HepG2 (cell line): Measurements from ENCODE around the gene SEC24A. TPM values are rescaled to one million over a fixed set of nuclear protein-coding genes. Genes with fewer than 3 reads are reported as not detected.

Experiments used
- ATAC-seq: fragments of 200-7000 bp; cut with Tn5 transposase; 3 replicates; pipeline ENCODE4 v1.9.1; 2020; ENCODE audit warnings: mild to moderate bottlenecking, moderate library complexity
- BruUV-seq: library from RNA; stranded (reverse); fragments of 400-500 nt; replicated peaks from 2 replicates; lab custom pipeline; 2021; lab: Mats Ljungman, UMichigan
- CTCF ChIA-PET: fragments of 300-600 bp; formaldehyde crosslinking; extraction: SDS; loops from one replicate; lab custom pipeline; 2021; ENCODE audit warnings: low total read pairs, inconsistent platforms, low intra/inter-chr PET ratio; lab: Yijun Ruan, JAX
- POLR2A ChIA-PET: fragments of 350-600 bp; sonication (Branson Sonifier 250); formaldehyde crosslinking; loops from one replicate; lab custom pipeline; 2020; ENCODE audit warnings: antibody characterized with exemption, inconsistent platforms; lab: Yijun Ruan, JAX
- DNase-seq: peaks from one replicate; pipeline ENCODE4 v3.0.0-alpha.2; 2015; ENCODE audit warnings: low spot score
- FAIRE-seq: peaks from 3 replicates; lab custom pipeline; 2011; peaks lifted over from hg19 to GRCh38; lab: Jason Lieb, UNC
- H2AFZ ChIP-seq: one replicate; pipeline ENCODE4 v1.6.1; 2011; ENCODE audit warnings: low read length, inconsistent platforms
- H3K27ac ChIP-seq: fragments of 300-600 bp; 3 replicates; pipeline ENCODE4 v1.8.0; 2011; ENCODE audit warnings: mixed run types, mild to moderate bottlenecking, mixed read lengths, low read length, inconsistent platforms; ENCODE audit not compliant: insufficient read depth; ENCODE audit errors: extremely low read length
- H3K27me3 ChIP-seq, 2 experiments: fragments of 200-600 bp in 1 of 2; 2 replicates in 1 of 2; 3 replicates in 1 of 2; pipeline versions ENCODE4 v1.6.0 to v1.8.0; 2011; ENCODE audit warnings: low read length in 2 of 2, mild to moderate bottlenecking in 2 of 2, moderate library complexity in 2 of 2, inconsistent platforms in 1 of 2; ENCODE audit not compliant: insufficient read depth in 2 of 2, control insufficient read depth in 1 of 2
- H3K36me3 ChIP-seq, 2 experiments: fragments of 200-600 bp in 1 of 2; replicated peaks in 1 of 2; 2 replicates in 1 of 2; 3 replicates in 1 of 2; pipeline versions ENCODE4 v1.5.1 to v1.8.0; 2011; ENCODE audit warnings: low read length in 2 of 2, inconsistent platforms in 1 of 2; ENCODE audit not compliant: insufficient read depth in 2 of 2, control insufficient read depth in 1 of 2
- H3K4me1 ChIP-seq: 2 replicates; pipeline ENCODE4 v1.5.1; 2012; ENCODE audit warnings: low read length, inconsistent platforms; ENCODE audit not compliant: insufficient read depth
- H3K4me2 ChIP-seq: 2 replicates; pipeline ENCODE4 v1.6.0; 2011; ENCODE audit warnings: low read depth, low read length, inconsistent platforms
- H3K4me3 ChIP-seq, 3 experiments: fragments of 200-600 bp in 1 of 3; sonication (generic), shearing (Covaris generic) in 1 of 3; replicated peaks in 1 of 3; 2 replicates each; pipeline ENCODE4 v1.5.1; 2011 to 2016; ENCODE audit warnings: low read length in 3 of 3, inconsistent platforms in 2 of 3, low read depth in 2 of 3, mild to moderate bottlenecking in 2 of 3, control low read depth in 1 of 3, mixed read lengths in 1 of 3; ENCODE audit not compliant: insufficient read depth in 1 of 3
- H3K79me2 ChIP-seq: one replicate; pipeline ENCODE4 v1.6.1; 2011; ENCODE audit warnings: low read length, inconsistent platforms; ENCODE audit not compliant: insufficient read depth
- H3K9ac ChIP-seq: 2 replicates; pipeline ENCODE4 v1.6.0; 2011; ENCODE audit warnings: mild to moderate bottlenecking, low read depth, low read length, inconsistent platforms; ENCODE audit not compliant: insufficient read depth
- H3K9me3 ChIP-seq: 2 replicates; pipeline ENCODE4 v1.5.1; 2012; ENCODE audit warnings: mild to moderate bottlenecking, low read length
- H4K20me1 ChIP-seq: 2 replicates; pipeline ENCODE4 v1.6.0; 2011; ENCODE audit warnings: inconsistent platforms, mild to moderate bottlenecking, low read length, moderate library complexity; ENCODE audit not compliant: insufficient read depth
- ELF3 ChIP-seq: IDR thresholded peaks from 2 replicates; pipeline ENCODE4 v1.6.1; 2016; ENCODE audit warnings: missing genetic modification reagents, missing compliant biosample characterization
- FOSL2 ChIP-seq: sonication (generic); formaldehyde crosslinking; IDR thresholded peaks from 2 replicates; pipeline ENCODE4 v1.4.0; 2020; ENCODE audit warnings: missing genetic modification reagents
- GTF3A ChIP-seq: sonication (generic); formaldehyde crosslinking; conservative IDR thresholded peaks from 2 replicates; pipeline ENCODE4 v1.4.0; 2020; ENCODE audit warnings: mild to moderate bottlenecking, missing genetic modification reagents
- NONO ChIP-seq, 2 experiments: fragments of 450-650 bp in 1 of 2; sonication (generic) in 1 of 2; formaldehyde crosslinking in 1 of 2; IDR thresholded peaks in 1 of 2; conservative IDR thresholded peaks in 1 of 2; 2 replicates each; pipeline versions ENCODE4 v1.6.1 to v1.8.0; 2017 to 2022; ENCODE audit warnings: mild to moderate bottlenecking in 1 of 2, missing genetic modification reagents in 1 of 2, moderate library complexity in 1 of 2
- PHF5A ChIP-seq: IDR thresholded peaks from one replicate; pipeline ENCODE4 v1.6.1; 2018; ENCODE audit warnings: low read depth, missing genetic modification reagents; ENCODE audit not compliant: unreplicated experiment
- RELA ChIP-seq: sonication (generic); formaldehyde crosslinking; IDR thresholded peaks from 2 replicates; pipeline ENCODE4 v1.4.0; 2020; ENCODE audit warnings: missing genetic modification reagents
- RNF2 ChIP-seq: fragments of 450-650 bp; conservative IDR thresholded peaks from 2 replicates; pipeline ENCODE4 v1.6.1; 2016; ENCODE audit warnings: low read depth
- RXRB ChIP-seq: IDR thresholded peaks from 2 replicates; pipeline ENCODE4 v1.6.1; 2016; ENCODE audit warnings: borderline replicate concordance, missing genetic modification reagents, missing compliant biosample characterization
- SIN3A ChIP-seq: IDR thresholded peaks from 2 replicates; pipeline ENCODE4 v1.6.1; 2011; ENCODE audit warnings: low read depth, mild to moderate bottlenecking, control low read depth, low read length, borderline replicate concordance
- SUZ12 ChIP-seq: fragments of 150-350 bp; IDR thresholded peaks from 2 replicates; pipeline ENCODE4 v1.6.1; 2014; ENCODE audit warnings: low read depth, low read length
- ZFP36 ChIP-seq: fragments of 150-350 bp; IDR thresholded peaks from 2 replicates; pipeline ENCODE4 v1.6.1; 2018; ENCODE audit warnings: borderline replicate concordance, low read length, low read depth; ENCODE audit not compliant: partially characterized antibody
- ZNF124 ChIP-seq: sonication (generic); formaldehyde crosslinking; IDR thresholded peaks from 2 replicates; pipeline ENCODE4 v1.4.0; 2020; ENCODE audit warnings: missing genetic modification reagents
- ZNF235 ChIP-seq: sonication (generic); formaldehyde crosslinking; IDR thresholded peaks from 2 replicates; pipeline ENCODE4 v1.8.1; 2023; ENCODE audit warnings: mild to moderate bottlenecking, missing genetic modification reagents, borderline replicate concordance
- ZNF326 ChIP-seq: sonication (generic); formaldehyde crosslinking; IDR thresholded peaks from 2 replicates; pipeline ENCODE4 v1.4.0; 2020; ENCODE audit warnings: missing genetic modification reagents, borderline replicate concordance
- WGBS: methylation state at CpG from one replicate; pipeline ENCODE4 v1.1.6; 2017; ENCODE audit warnings: low lambda C conversion rate; 5-methylcytosine and 5-hydroxymethylcytosine counted together
- in situ Hi-C: cut with HindIII; loops from 2 replicates; pipeline ENCODE4 v1.10.0; 2017; ENCODE audit warnings: low pct_unique_long_range_greater_than_20kb; ENCODE audit not compliant: extremely low pct_ligation_motif_present
- intact Hi-C: fragments of 100-400 bp; cut with micrococcal nuclease; formaldehyde crosslinking; loops from one replicate; pipeline ENCODE4 v1.10.0; 2022; ENCODE audit not compliant: unreplicated experiment
- polyA plus RNA-seq, 8 experiments: library from polyadenylated mRNA; depleted of rRNA in 3 of 8; stranded (reverse) in 7 of 8; unstranded in 1 of 8; fragments of >200 nt; fragmentation: Illumina TruSeq in 4 of 8; extraction: Trizol in 4 of 8; gene quantifications; 2 replicates each; pipeline versions ENCODE4 v1.2.1 to v1.2.3, GENCODE V29; 2011 to 2016; ENCODE audit warnings: low read depth in 4 of 8, missing spikeins in 1 of 8, mixed read lengths in 1 of 8; ENCODE audit not compliant: insufficient read depth in 1 of 8
- total RNA-seq, 5 experiments: library from RNA; depleted of rRNA; stranded (reverse); fragments of >200 nt; fragmentation: Illumina TruSeq; extraction: Trizol; gene quantifications; 2 replicates each; pipeline ENCODE4 v1.2.3, GENCODE V29; 2016; ENCODE audit warnings: low read depth in 1 of 5
- TF ChIP-seq, protein P1 (sequence below): sonication (generic); formaldehyde crosslinking; IDR thresholded peaks from 2 replicates; pipeline ENCODE4 v1.5.0; 2020; ENCODE audit warnings: mild to moderate bottlenecking, missing genetic modification reagents
- TF ChIP-seq, protein P2 (sequence below): sonication (generic); formaldehyde crosslinking; IDR thresholded peaks from 2 replicates; pipeline ENCODE4 v1.4.0; 2020; ENCODE audit warnings: mild to moderate bottlenecking, missing genetic modification reagents
- TF ChIP-seq, protein P3 (sequence below): sonication (generic); formaldehyde crosslinking; IDR thresholded peaks from 2 replicates; pipeline ENCODE4 v1.9.0; 2021; ENCODE audit warnings: missing genetic modification reagents, borderline replicate concordance

Gene SEC24A
- total and polyA plus RNA-seq, 2 of the 13 experiments (the other 11 are each of a cell fraction or from before 2014, with no cell fraction given) = 30.5 to 56.8 TPM

DNA sequence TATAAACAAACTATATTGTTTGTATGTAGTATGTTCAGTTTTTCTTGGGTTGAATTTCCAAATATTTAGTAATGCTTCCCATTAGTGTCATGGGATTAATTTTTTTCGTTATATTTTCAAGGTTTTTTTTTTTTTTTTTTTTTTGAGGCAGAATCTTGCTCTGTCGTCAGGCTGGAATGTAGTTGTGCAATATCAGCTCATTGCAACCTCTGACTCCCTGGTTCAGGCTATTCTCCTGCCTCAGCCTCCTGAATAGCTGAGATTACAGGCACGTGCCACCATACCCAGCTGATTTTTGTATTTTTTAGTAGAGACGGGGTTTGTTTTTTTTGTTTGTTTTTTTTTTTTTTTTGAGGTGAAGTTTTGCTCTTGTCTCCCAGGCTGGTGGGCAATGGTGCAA lies 120.6 kb downstream of the SEC24A start (continued):
- TF ChIP-seq SIN3A (no peak), ZNF326 (no peak), ZFP36 (no peak), RXRB (CRISPR knock-in tag) (no peak), GTF3A (CRISPR knock-in tag) (no peak), SUZ12 (no peak), ELF3 (CRISPR knock-in tag) (no peak), ZNF235 (CRISPR knock-in tag) (no peak), ZNF124 (CRISPR knock-in tag) (no peak), FOSL2 (CRISPR knock-in tag) (0 out of 2 replicates have a peak, but pooled peaks have one; percentile 33)
- TF ChIP-seq, protein P1, sequence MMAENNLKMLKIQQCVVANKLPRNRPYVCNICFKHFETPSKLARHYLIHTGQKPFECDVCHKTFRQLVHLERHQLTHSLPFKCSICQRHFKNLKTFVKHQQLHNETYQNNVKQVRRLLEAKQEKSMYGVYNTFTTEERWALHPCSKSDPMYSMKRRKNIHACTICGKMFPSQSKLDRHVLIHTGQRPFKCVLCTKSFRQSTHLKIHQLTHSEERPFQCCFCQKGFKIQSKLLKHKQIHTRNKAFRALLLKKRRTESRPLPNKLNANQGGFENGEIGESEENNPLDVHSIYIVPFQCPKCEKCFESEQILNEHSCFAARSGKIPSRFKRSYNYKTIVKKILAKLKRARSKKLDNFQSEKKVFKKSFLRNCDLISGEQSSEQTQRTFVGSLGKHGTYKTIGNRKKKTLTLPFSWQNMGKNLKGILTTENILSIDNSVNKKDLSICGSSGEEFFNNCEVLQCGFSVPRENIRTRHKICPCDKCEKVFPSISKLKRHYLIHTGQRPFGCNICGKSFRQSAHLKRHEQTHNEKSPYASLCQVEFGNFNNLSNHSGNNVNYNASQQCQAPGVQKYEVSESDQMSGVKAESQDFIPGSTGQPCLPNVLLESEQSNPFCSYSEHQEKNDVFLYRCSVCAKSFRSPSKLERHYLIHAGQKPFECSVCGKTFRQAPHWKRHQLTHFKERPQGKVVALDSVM = peak; percentile 49; the same call in 1 of the 2 replicates

DNA sequence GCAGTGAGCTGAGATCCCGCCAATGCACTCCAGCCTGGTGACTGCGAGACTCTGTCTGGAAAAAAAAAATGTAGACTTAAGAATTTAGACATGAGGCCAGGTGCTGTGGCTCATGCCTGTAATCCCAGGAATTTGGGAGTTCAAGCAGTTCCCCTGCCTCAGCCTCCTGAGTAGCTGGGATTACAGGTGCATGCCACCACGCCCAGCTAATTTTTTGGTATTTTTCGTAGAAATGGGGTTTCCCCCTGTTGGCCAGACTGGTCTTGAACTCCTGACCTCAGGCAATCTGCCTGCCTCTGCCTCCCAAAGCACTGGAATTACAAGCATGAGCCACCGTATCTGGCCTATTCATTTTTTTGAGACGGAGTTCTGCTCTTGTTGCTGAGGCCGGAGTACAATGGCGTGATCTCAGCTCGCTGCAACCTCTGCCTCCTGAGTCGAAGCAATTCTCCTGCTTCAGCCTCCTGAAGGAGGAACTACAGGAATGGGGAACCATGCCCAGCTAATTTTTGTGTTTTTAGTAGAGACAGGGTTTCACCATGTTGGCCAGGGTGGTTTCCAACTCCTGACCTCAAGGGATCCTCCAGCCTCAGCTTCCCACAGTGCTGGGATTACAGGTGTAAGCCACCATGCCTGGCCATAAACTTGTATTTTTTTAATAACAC lies 124.0 kb downstream of the SEC24A start:
- CTCF ChIA-PET = no interaction called here
- intact Hi-C loops = no loop called here
- in situ Hi-C loops = no loop called here
- TF ChIP-seq, protein P2, sequence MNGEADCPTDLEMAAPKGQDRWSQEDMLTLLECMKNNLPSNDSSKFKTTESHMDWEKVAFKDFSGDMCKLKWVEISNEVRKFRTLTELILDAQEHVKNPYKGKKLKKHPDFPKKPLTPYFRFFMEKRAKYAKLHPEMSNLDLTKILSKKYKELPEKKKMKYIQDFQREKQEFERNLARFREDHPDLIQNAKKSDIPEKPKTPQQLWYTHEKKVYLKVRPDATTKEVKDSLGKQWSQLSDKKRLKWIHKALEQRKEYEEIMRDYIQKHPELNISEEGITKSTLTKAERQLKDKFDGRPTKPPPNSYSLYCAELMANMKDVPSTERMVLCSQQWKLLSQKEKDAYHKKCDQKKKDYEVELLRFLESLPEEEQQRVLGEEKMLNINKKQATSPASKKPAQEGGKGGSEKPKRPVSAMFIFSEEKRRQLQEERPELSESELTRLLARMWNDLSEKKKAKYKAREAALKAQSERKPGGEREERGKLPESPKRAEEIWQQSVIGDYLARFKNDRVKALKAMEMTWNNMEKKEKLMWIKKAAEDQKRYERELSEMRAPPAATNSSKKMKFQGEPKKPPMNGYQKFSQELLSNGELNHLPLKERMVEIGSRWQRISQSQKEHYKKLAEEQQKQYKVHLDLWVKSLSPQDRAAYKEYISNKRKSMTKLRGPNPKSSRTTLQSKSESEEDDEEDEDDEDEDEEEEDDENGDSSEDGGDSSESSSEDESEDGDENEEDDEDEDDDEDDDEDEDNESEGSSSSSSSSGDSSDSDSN = no peak
- TF ChIP-seq RNF2 = no peak
- TF ChIP-seq PHF5A (CRISPR knock-in tag) = no peak
- TF ChIP-seq RELA (CRISPR knock-in tag) = no peak
- TF ChIP-seq, protein P3, sequence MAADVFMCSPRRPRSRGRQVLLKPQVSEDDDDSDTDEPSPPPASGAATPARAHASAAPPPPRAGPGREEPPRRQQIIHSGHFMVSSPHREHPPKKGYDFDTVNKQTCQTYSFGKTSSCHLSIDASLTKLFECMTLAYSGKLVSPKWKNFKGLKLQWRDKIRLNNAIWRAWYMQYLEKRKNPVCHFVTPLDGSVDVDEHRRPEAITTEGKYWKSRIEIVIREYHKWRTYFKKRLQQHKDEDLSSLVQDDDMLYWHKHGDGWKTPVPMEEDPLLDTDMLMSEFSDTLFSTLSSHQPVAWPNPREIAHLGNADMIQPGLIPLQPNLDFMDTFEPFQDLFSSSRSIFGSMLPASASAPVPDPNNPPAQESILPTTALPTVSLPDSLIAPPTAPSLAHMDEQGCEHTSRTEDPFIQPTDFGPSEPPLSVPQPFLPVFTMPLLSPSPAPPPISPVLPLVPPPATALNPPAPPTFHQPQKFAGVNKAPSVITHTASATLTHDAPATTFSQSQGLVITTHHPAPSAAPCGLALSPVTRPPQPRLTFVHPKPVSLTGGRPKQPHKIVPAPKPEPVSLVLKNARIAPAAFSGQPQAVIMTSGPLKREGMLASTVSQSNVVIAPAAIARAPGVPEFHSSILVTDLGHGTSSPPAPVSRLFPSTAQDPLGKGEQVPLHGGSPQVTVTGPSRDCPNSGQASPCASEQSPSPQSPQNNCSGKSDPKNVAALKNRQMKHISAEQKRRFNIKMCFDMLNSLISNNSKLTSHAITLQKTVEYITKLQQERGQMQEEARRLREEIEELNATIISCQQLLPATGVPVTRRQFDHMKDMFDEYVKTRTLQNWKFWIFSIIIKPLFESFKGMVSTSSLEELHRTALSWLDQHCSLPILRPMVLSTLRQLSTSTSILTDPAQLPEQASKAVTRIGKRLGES (CRISPR knock-in tag) = no peak
- no peak for TF ChIP-seq NONO (IDR thresholded peaks at IDR 0.05)
- no peak for TF ChIP-seq NONO (CRISPR knock-in tag; conservative IDR thresholded peaks at IDR 0.05)

More for the DNA sequence above, 124.0 kb downstream of the SEC24A start:
- H3K27ac ChIP-seq = no peak overlapping the region
- WGBS = 96% methylated on average over 10 of the region's 10 CpGs
- no peak for FAIRE-seq
- no TSS peak for BruUV-seq
- no peaks in the 10 kb centered on the region for H3K27me3 ChIP-seq
- no peak overlapping the region for H3K9ac ChIP-seq
- no peak overlapping the region for H3K4me2 ChIP-seq
- peaks cover 6 to 70% of the 10 kb centered on the region in 2 experiments for H3K36me3 ChIP-seq
- H3K4me1 ChIP-seq = no peaks in the 10 kb centered on the region
- ATAC-seq = no peak
- H2AFZ ChIP-seq = no peak overlapping the region
- DNase-seq = no peak
- no peaks in the 10 kb centered on the region for H3K9me3 ChIP-seq
- H3K4me3 ChIP-seq = no peak overlapping the region
- H4K20me1 ChIP-seq = no peaks in the 10 kb centered on the region
- POLR2A ChIA-PET = no interaction called here
- no peaks in the 10 kb centered on the region for H3K79me2 ChIP-seq
